Measurements from ENCODE around the gene RAB41. TPM values are rescaled to one million over a fixed set of nuclear protein-coding genes. Genes with fewer than 3 reads are reported as not detected.

The RAB41 gene
- total and polyA plus RNA-seq, 10 donors, result not detected

DNA sequence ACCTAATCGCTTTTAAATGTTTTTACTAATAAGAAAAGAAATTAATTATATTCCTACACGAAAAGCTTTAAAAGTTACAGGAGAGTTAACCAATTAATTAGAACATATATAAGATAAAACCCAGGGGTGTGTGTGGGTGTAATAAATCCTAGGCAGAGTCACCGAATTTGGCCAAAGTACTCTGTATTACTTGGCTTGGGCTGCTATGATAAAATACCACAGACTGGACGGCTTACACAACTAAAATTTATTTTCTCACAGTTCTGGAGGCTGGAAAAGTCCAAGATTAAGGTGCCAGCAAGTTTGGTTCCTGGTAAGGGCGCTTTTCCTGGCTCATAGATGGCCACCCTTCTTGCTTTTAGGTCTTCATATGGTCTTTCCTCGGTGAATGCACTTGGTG lies 37.1 kb upstream of the RAB41 start:
- no peak for DNase-seq
- Histone ChIP-seq H3K9me3 (no peaks in the 10 kb centered on the region), H3K4me1 (no peaks in the 10 kb centered on the region), H3K27ac (no peak overlapping the region), H3K27me3 (replicated peaks in 1 of 7) (no peaks in the 10 kb centered on the region), H3K36me3 (no peaks in the 10 kb centered on the region), H3K4me3 (no peak overlapping the region)
- intact Hi-C loops (cut with DNase I; ENCODE audit: low total_unique reads), result no loop called here
- TF ChIP-seq POLR2AphosphoS5 (IDR thresholded peaks at IDR 0.05) (no peak), POLR2A (IDR thresholded peaks at IDR 0.05) (no peak)
- TF ChIP-seq, protein P1, sequence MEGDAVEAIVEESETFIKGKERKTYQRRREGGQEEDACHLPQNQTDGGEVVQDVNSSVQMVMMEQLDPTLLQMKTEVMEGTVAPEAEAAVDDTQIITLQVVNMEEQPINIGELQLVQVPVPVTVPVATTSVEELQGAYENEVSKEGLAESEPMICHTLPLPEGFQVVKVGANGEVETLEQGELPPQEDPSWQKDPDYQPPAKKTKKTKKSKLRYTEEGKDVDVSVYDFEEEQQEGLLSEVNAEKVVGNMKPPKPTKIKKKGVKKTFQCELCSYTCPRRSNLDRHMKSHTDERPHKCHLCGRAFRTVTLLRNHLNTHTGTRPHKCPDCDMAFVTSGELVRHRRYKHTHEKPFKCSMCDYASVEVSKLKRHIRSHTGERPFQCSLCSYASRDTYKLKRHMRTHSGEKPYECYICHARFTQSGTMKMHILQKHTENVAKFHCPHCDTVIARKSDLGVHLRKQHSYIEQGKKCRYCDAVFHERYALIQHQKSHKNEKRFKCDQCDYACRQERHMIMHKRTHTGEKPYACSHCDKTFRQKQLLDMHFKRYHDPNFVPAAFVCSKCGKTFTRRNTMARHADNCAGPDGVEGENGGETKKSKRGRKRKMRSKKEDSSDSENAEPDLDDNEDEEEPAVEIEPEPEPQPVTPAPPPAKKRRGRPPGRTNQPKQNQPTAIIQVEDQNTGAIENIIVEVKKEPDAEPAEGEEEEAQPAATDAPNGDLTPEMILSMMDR (IDR thresholded peaks at IDR 0.05 in 8 of 11, conservative IDR thresholded peaks at IDR 0.05 in 3 of 11), result no peak
- 71 to 94% (median 88%) methylated on average over 6 of the region's 6 CpGs for whole genome bisulfite sequencing, 5 donors

DNA sequence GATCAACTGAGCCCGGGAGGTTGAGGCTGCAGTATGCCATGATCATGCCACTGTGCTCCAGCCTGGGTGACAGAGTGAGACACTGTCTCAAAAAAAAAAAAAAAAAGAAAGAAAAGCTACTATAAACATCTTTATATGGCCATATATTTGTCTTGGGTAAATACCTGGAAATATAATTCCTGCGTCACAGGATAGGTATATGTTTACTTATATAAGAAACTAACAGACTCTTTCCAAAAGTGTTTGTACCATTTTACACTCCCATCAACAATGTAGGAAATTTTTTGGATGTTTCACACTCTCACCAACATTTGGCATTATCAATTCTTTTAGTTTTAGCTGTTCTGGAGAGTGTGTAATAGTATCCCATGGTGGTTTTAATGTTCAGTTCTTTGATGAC lies 34.7 kb upstream of the RAB41 start:
- 90 to 100% (median 96%) methylated on average over 2 of the region's 2 CpGs for WGBS, 5 donors

DNA sequence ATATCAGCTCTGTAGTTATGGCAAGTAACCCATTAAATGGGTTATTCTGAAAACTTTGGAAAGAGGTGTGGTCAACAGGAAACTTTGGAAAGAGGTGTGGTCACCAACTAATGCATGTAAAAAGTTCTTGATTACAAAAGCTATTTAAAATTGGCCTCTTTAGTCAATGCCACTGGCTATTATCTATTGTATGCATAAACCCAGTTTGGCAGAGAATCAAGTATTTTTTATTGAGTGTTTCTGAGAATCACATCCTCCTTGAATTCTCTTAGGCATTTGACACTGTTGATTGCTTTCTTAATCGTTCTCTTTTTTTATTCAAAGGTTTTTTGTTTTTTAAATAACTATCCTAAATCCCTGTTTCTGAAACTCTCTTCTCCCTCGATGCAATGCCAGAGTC lies 29.5 kb upstream of the RAB41 start:
- Histone ChIP-seq H3K27me3 (replicated peaks in 1 of 7) (no peaks in the 10 kb centered on the region), H3K27ac (no peak overlapping the region), H3K9me3 (no peaks in the 10 kb centered on the region), H3K4me3 (no peak overlapping the region), H3K36me3 (no peaks in the 10 kb centered on the region), H3K4me1 (no peaks in the 10 kb centered on the region)
- TF ChIP-seq POLR2A (IDR thresholded peaks at IDR 0.05), result no peak
- TF ChIP-seq POLR2AphosphoS5 (IDR thresholded peaks at IDR 0.05), result no peak
- TF ChIP-seq, protein P1 (IDR thresholded peaks at IDR 0.05 in 8 of 11, conservative IDR thresholded peaks at IDR 0.05 in 3 of 11), result no peak
- DNase-seq, result no peak
- WGBS, 5 donors, result 42 to 73% (median 65%) methylated on average over 2 of the region's 2 CpGs
- intact Hi-C loops (cut with DNase I; ENCODE audit: low total_unique reads), result no loop called here

More for the DNA sequence above, 34.7 kb upstream of the RAB41 start:
- Histone ChIP-seq H3K27ac (no peak overlapping the region), H3K9me3 (no peaks in the 10 kb centered on the region), H3K4me3 (no peak overlapping the region), H3K36me3 (no peaks in the 10 kb centered on the region), H3K27me3 (replicated peaks in 1 of 7) (no peaks in the 10 kb centered on the region), H3K4me1 (no peaks in the 10 kb centered on the region)
- intact Hi-C loops (cut with DNase I; ENCODE audit: low total_unique reads), result no loop called here
- TF ChIP-seq, protein P1 (IDR thresholded peaks at IDR 0.05 in 8 of 11, conservative IDR thresholded peaks at IDR 0.05 in 3 of 11), result no peak
- TF ChIP-seq POLR2AphosphoS5 (IDR thresholded peaks at IDR 0.05) (no peak), POLR2A (IDR thresholded peaks at IDR 0.05) (no peak)
- no peak for DNase-seq

DNA sequence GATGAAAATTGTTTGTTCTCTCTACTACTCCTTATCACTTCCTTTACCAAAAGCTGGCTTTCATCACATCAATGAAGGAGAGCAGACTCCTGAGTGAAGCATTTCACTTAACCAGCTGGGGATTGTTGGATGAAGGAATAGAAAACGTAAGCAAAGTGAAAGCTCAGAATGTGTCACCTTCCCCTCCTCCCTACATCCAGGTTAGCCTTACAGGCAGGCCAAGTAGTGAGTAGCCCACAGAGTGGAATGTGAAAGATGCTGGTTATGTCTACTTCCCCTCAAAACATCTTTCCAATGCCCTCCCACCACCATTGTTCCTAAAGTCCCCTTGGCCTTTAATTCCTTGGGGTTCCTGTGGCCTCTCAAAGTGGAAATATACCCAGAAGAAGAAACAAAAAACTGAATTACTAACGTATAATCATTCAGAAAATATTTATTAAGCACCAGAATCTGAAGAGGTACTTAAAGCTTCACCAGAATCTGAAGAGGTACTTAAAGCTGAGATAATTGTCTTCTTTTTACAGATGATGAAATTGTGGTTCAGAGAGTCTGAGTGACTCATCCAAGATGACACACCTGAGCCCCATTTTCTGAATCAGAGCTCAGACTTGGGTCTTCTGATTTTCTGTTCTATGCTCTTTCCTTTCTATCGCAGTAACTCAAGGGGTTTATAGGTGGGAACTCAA lies 28.5 kb upstream of the RAB41 start:
- intact Hi-C loops (cut with DNase I; ENCODE audit: low total_unique reads), result no loop called here
- no peak for DNase-seq
- H3K27ac ChIP-seq, result no peak overlapping the region
- TF ChIP-seq, protein P1 (IDR thresholded peaks at IDR 0.05 in 8 of 11, conservative IDR thresholded peaks at IDR 0.05 in 3 of 11), result no peak
- no peak for TF ChIP-seq POLR2A (IDR thresholded peaks at IDR 0.05)
- no peak for TF ChIP-seq POLR2AphosphoS5 (IDR thresholded peaks at IDR 0.05)
- H3K4me3 ChIP-seq, result no peak overlapping the region
- no peaks in the 10 kb centered on the region for H3K27me3 ChIP-seq (replicated peaks in 1 of 7)
- H3K36me3 ChIP-seq, result no peaks in the 10 kb centered on the region
- H3K4me1 ChIP-seq, result no peaks in the 10 kb centered on the region
- 57 to 78% (median 67%) methylated on average over 3 of the region's 3 CpGs for WGBS, 5 donors
- no peaks in the 10 kb centered on the region for H3K9me3 ChIP-seq
